ENCODE measurements around the gene DOCK9.
"Not testable (repeated sequence)": the region's sequence is repeated elsewhere in the genome, so short reads cannot be mapped to it uniquely, and the experiment has no call there.

Gene DOCK9

GRCh38 chr13:98813993-98814392 is 163.9 kb downstream of the DOCK9 start:
- H3K4me3 ChIP-seq (ENCODE audit: low read length in 2 of 2): no peak overlapping the region
- H3K4me1 ChIP-seq (ENCODE audit: control insufficient read depth in 2 of 2, insufficient read depth in 2 of 2, low read length in 2 of 2): no peaks in the 10 kb centered on the region
- H3K27me3 ChIP-seq (ENCODE audit: control insufficient read depth in 2 of 2, insufficient read depth in 2 of 2, low read length in 2 of 2): no peaks in the 10 kb centered on the region
- no peaks in the 10 kb centered on the region for H3K9me3 ChIP-seq (ENCODE audit: control insufficient read depth in 2 of 2, low read length in 2 of 2)
- H3K9ac ChIP-seq (ENCODE audit: low read depth in 1 of 2, low read length in 2 of 2): no peak overlapping the region
- H3K36me3 ChIP-seq (ENCODE audit: control insufficient read depth in 2 of 2, insufficient read depth in 2 of 2, low read length in 2 of 2): peaks cover 0 to 10% of the 10 kb centered on the region in 2 donors
- H3K27ac ChIP-seq (ENCODE audit: low read depth in 2 of 2, low read length in 2 of 2): no peak overlapping the region

- not testable (repeated sequence) for H3K27ac ChIP-seq (ENCODE audit: low read depth in 2 of 2, low read length in 2 of 2); H3K9me3 ChIP-seq (ENCODE audit: control insufficient read depth in 2 of 2, low read length in 2 of 2); H3K9ac ChIP-seq (ENCODE audit: low read depth in 1 of 2, low read length in 2 of 2); H3K27me3 ChIP-seq (ENCODE audit: control insufficient read depth in 2 of 2, insufficient read depth in 2 of 2, low read length in 2 of 2); H3K4me1 ChIP-seq (ENCODE audit: control insufficient read depth in 2 of 2, insufficient read depth in 2 of 2, low read length in 2 of 2); H3K4me3 ChIP-seq (ENCODE audit: low read length in 2 of 2)
- H3K36me3 ChIP-seq (ENCODE audit: control insufficient read depth in 2 of 2, insufficient read depth in 2 of 2, low read length in 2 of 2): peaks cover 0 to 10% of the 10 kb centered on the region in 2 donors
These were observed 165.6 kb downstream of the DOCK9 start for GRCh38 chr13:98812186-98812790.

DNA sequence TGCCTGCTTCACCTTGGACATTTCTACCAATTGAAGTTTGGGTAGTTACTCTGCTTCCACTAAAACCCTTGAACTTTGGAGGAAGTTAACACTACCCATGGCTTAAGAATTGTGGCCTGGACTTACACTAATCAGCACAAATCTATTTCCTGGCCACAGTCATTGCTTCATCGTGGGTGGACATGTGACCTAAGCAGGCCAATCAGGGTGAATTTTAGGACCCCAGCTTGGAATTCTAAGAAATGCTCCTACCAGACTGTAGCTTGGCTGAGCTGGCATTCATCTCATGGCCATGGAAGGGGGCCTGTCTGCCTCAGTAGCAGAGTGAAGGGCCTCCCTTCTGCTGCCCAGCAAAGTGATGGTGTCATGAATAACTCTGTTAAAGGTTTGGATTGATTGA is 167.1 kb downstream of the DOCK9 start:
- Histone ChIP-seq H3K27ac (ENCODE audit: low read depth in 2 of 2, low read length in 2 of 2) (no peak overlapping the region), H3K4me1 (ENCODE audit: control insufficient read depth in 2 of 2, insufficient read depth in 2 of 2, low read length in 2 of 2) (no peaks in the 10 kb centered on the region), H3K36me3 (ENCODE audit: control insufficient read depth in 2 of 2, insufficient read depth in 2 of 2, low read length in 2 of 2) (peaks cover 0 to 15% of the 10 kb centered on the region in 2 donors), H3K4me3 (ENCODE audit: low read length in 2 of 2) (no peak overlapping the region), H3K9ac (ENCODE audit: low read depth in 1 of 2, low read length in 2 of 2) (no peak overlapping the region), H3K27me3 (ENCODE audit: control insufficient read depth in 2 of 2, insufficient read depth in 2 of 2, low read length in 2 of 2) (no peaks in the 10 kb centered on the region), H3K9me3 (ENCODE audit: control insufficient read depth in 2 of 2, low read length in 2 of 2) (no peaks in the 10 kb centered on the region)

DNA sequence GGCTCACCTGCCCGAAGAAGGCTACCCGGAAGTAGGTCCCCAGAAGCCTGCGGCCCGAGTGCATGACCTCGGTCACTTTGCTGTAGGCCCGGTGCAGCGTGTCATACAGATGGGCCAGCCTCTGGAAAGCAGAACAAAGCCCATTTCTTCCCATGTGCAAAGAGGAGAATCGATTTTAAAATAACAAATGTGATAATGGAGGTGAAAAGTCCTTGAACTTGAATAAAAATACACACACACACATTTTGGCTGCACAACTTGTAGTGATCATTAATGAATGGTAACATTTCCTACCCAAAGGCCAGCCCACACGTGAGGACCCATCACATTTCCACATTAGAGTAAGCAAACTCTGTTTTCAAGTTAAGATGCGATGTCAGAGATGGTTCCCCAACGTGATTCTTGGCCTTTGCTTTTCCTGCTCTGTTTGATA is 168.5 kb downstream of the DOCK9 start:
- Histone ChIP-seq H3K27ac (ENCODE audit: low read depth in 2 of 2, low read length in 2 of 2) (no peak overlapping the region), H3K27me3 (ENCODE audit: control insufficient read depth in 2 of 2, insufficient read depth in 2 of 2, low read length in 2 of 2) (no peaks in the 10 kb centered on the region), H3K36me3 (ENCODE audit: control insufficient read depth in 2 of 2, insufficient read depth in 2 of 2, low read length in 2 of 2) (peaks cover 2 to 20% of the 10 kb centered on the region in 2 donors), H3K4me3 (ENCODE audit: low read length in 2 of 2) (no peak overlapping the region), H3K9me3 (ENCODE audit: control insufficient read depth in 2 of 2, low read length in 2 of 2) (no peaks in the 10 kb centered on the region), H3K9ac (ENCODE audit: low read depth in 1 of 2, low read length in 2 of 2) (no peak overlapping the region), H3K4me1 (ENCODE audit: control insufficient read depth in 2 of 2, insufficient read depth in 2 of 2, low read length in 2 of 2) (no peaks in the 10 kb centered on the region)

- Histone ChIP-seq H3K27me3 (ENCODE audit: control insufficient read depth in 2 of 2, insufficient read depth in 2 of 2, low read length in 2 of 2) (no peaks in the 10 kb centered on the region), H3K9me3 (ENCODE audit: control insufficient read depth in 2 of 2, low read length in 2 of 2) (no peaks in the 10 kb centered on the region), H3K27ac (ENCODE audit: low read depth in 2 of 2, low read length in 2 of 2) (no peak overlapping the region), H3K4me1 (ENCODE audit: control insufficient read depth in 2 of 2, insufficient read depth in 2 of 2, low read length in 2 of 2) (no peaks in the 10 kb centered on the region), H3K9ac (ENCODE audit: low read depth in 1 of 2, low read length in 2 of 2) (no peak overlapping the region), H3K4me3 (ENCODE audit: low read length in 2 of 2) (no peak overlapping the region), H3K36me3 (ENCODE audit: control insufficient read depth in 2 of 2, insufficient read depth in 2 of 2, low read length in 2 of 2) (peaks cover 2 to 22% of the 10 kb centered on the region in 2 donors)
These were observed 170.1 kb downstream of the DOCK9 start for GRCh38 chr13:98807774-98808173.

- Histone ChIP-seq H3K27ac (ENCODE audit: low read depth in 2 of 2, low read length in 2 of 2) (no peak overlapping the region), H3K4me1 (ENCODE audit: control insufficient read depth in 2 of 2, insufficient read depth in 2 of 2, low read length in 2 of 2) (no peaks in the 10 kb centered on the region), H3K27me3 (ENCODE audit: control insufficient read depth in 2 of 2, insufficient read depth in 2 of 2, low read length in 2 of 2) (no peaks in the 10 kb centered on the region), H3K4me3 (ENCODE audit: low read length in 2 of 2) (no peak overlapping the region), H3K36me3 (ENCODE audit: control insufficient read depth in 2 of 2, insufficient read depth in 2 of 2, low read length in 2 of 2) (peaks cover 6 to 18% of the 10 kb centered on the region in 2 donors), H3K9ac (ENCODE audit: low read depth in 1 of 2, low read length in 2 of 2) (no peak overlapping the region), H3K9me3 (ENCODE audit: control insufficient read depth in 2 of 2, low read length in 2 of 2) (no peaks in the 10 kb centered on the region)
These were observed 173.5 kb downstream of the DOCK9 start for GRCh38 chr13:98804336-98804855.

GRCh38 chr13:98803921-98804320 is 173.9 kb downstream of the DOCK9 start:
- no peak overlapping the region for H3K27ac ChIP-seq (ENCODE audit: low read depth in 2 of 2, low read length in 2 of 2)
- H3K27me3 ChIP-seq (ENCODE audit: control insufficient read depth in 2 of 2, insufficient read depth in 2 of 2, low read length in 2 of 2): no peaks in the 10 kb centered on the region
- no peaks in the 10 kb centered on the region for H3K4me1 ChIP-seq (ENCODE audit: control insufficient read depth in 2 of 2, insufficient read depth in 2 of 2, low read length in 2 of 2)
- no peaks in the 10 kb centered on the region for H3K9me3 ChIP-seq (ENCODE audit: control insufficient read depth in 2 of 2, low read length in 2 of 2)
- H3K9ac ChIP-seq (ENCODE audit: low read depth in 1 of 2, low read length in 2 of 2): no peak overlapping the region
- peaks cover 6 to 18% of the 10 kb centered on the region in 2 donors for H3K36me3 ChIP-seq (ENCODE audit: control insufficient read depth in 2 of 2, insufficient read depth in 2 of 2, low read length in 2 of 2)
- no peak overlapping the region for H3K4me3 ChIP-seq (ENCODE audit: low read length in 2 of 2)

DNA sequence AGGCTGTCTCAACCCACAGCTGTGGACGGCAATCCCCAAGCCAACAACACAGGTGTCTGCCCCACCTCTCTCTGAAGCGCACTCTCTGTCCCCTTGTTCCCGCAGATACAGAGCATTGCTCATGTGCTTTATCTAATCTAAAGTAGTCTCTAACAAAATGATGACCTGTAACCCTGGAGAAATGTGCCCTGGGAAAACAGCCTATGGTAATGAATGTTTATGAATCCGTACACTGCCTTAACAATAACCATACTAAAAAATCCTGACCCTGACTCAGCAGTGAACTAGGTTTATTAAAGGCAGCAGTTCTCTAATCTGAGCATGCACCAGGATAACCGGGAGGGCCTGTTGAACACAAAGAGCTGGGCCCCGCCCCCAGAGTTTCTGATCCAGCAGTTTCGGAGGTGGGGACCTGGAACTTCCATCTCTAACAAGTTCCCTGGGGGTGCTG is 174.7 kb downstream of the DOCK9 start:
- peak overlapping the region in 1 of 2 donors; percentile 38 for H3K27ac ChIP-seq (ENCODE audit: low read depth in 2 of 2, low read length in 2 of 2)
- no peak overlapping the region for H3K4me3 ChIP-seq (ENCODE audit: low read length in 2 of 2)
- no peaks in the 10 kb centered on the region for H3K27me3 ChIP-seq (ENCODE audit: control insufficient read depth in 2 of 2, insufficient read depth in 2 of 2, low read length in 2 of 2)
- H3K9me3 ChIP-seq (ENCODE audit: control insufficient read depth in 2 of 2, low read length in 2 of 2): no peaks in the 10 kb centered on the region
- H3K36me3 ChIP-seq (ENCODE audit: control insufficient read depth in 2 of 2, insufficient read depth in 2 of 2, low read length in 2 of 2): peaks cover 7 to 22% of the 10 kb centered on the region in 2 donors
- no peak overlapping the region for H3K9ac ChIP-seq (ENCODE audit: low read depth in 1 of 2, low read length in 2 of 2)
- H3K4me1 ChIP-seq (ENCODE audit: control insufficient read depth in 2 of 2, insufficient read depth in 2 of 2, low read length in 2 of 2): no peaks in the 10 kb centered on the region

DNA sequence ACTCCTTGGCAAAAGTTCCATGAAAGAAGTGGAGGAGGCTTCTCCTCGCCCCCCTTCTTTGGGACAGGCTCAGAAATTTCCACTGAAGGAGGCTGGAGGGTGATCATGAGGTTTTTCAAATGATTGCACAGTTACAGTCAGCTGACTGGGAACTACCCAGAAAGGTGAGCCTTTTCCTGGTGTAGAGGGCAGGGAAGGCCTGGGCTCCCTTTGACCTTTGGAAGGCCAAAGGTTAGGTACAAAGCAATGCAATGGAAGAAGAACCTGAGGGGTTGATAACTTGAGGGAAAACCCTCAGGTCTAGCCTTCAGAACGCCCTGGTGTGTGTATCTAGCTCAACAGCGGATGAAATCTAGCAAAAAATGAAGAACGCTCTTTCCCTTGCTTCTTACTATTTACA is 175.3 kb downstream of the DOCK9 start:
- Histone ChIP-seq H3K36me3 (ENCODE audit: control insufficient read depth in 2 of 2, insufficient read depth in 2 of 2, low read length in 2 of 2) (peaks cover 10 to 28% of the 10 kb centered on the region in 2 donors), H3K27me3 (ENCODE audit: control insufficient read depth in 2 of 2, insufficient read depth in 2 of 2, low read length in 2 of 2) (no peaks in the 10 kb centered on the region)

GRCh38 chr13:98801626-98802418 is 176.0 kb downstream of the DOCK9 start:
- no peaks in the 10 kb centered on the region for H3K9me3 ChIP-seq (ENCODE audit: control insufficient read depth in 2 of 2, low read length in 2 of 2)
- no peak overlapping the region for H3K4me3 ChIP-seq (ENCODE audit: low read length in 2 of 2)
- H3K27me3 ChIP-seq (ENCODE audit: control insufficient read depth in 2 of 2, insufficient read depth in 2 of 2, low read length in 2 of 2): no peaks in the 10 kb centered on the region
- H3K36me3 ChIP-seq (ENCODE audit: control insufficient read depth in 2 of 2, insufficient read depth in 2 of 2, low read length in 2 of 2): peaks cover 10 to 30% of the 10 kb centered on the region in 2 donors
- H3K27ac ChIP-seq (ENCODE audit: low read depth in 2 of 2, low read length in 2 of 2): peak overlapping the region in 1 of 2 donors; percentile 38
- H3K9ac ChIP-seq (ENCODE audit: low read depth in 1 of 2, low read length in 2 of 2): no peak overlapping the region
- H3K4me1 ChIP-seq (ENCODE audit: control insufficient read depth in 2 of 2, insufficient read depth in 2 of 2, low read length in 2 of 2): no peaks in the 10 kb centered on the region

More for the DNA sequence above, 175.3 kb downstream of the DOCK9 start:
- peak overlapping the region in 1 of 2 donors; percentile 38 for H3K27ac ChIP-seq (ENCODE audit: low read depth in 2 of 2, low read length in 2 of 2)
- H3K4me3 ChIP-seq (ENCODE audit: low read length in 2 of 2): no peak overlapping the region
- H3K9ac ChIP-seq (ENCODE audit: low read depth in 1 of 2, low read length in 2 of 2): no peak overlapping the region
- no peaks in the 10 kb centered on the region for H3K9me3 ChIP-seq (ENCODE audit: control insufficient read depth in 2 of 2, low read length in 2 of 2)
- H3K4me1 ChIP-seq (ENCODE audit: control insufficient read depth in 2 of 2, insufficient read depth in 2 of 2, low read length in 2 of 2): no peaks in the 10 kb centered on the region
